T-helper 2 cell treated with Interferon-gamma antibody and Interleukin-4, amounts not matched to agents 5 μg/mL and 100 μg/mL, for 36 hours (primary cell): Measurements from ENCODE around the gene FNDC1.

ENCODE experiments used
- DNase-seq: peaks from one replicate; pipeline ENCODE4 v3.0.0; 2021; ENCODE audit warnings: low spot score
- H3K27ac Mint-ChIP-seq: one replicate; pipeline ENCODE4 v1.8.0; 2021; ENCODE audit warnings: mild to moderate bottlenecking, mixed read lengths
- H3K27me3 Mint-ChIP-seq: one replicate; pipeline ENCODE4 v1.8.0; 2021; ENCODE audit warnings: low read depth, mixed read lengths
- H3K36me3 Mint-ChIP-seq: one replicate; pipeline ENCODE4 v1.8.0; 2021; ENCODE audit warnings: low read depth, mixed read lengths
- H3K4me1 Mint-ChIP-seq: one replicate; pipeline ENCODE4 v1.8.0; 2021; ENCODE audit warnings: low read depth, mixed read lengths
- H3K4me3 Mint-ChIP-seq: one replicate; pipeline ENCODE4 v1.8.0; 2022; ENCODE audit warnings: mild to moderate bottlenecking, moderate library complexity, mixed read lengths
- H3K9me3 Mint-ChIP-seq: one replicate; pipeline ENCODE4 v1.8.0; 2021; ENCODE audit warnings: mixed read lengths

FNDC1 gene

DNA sequence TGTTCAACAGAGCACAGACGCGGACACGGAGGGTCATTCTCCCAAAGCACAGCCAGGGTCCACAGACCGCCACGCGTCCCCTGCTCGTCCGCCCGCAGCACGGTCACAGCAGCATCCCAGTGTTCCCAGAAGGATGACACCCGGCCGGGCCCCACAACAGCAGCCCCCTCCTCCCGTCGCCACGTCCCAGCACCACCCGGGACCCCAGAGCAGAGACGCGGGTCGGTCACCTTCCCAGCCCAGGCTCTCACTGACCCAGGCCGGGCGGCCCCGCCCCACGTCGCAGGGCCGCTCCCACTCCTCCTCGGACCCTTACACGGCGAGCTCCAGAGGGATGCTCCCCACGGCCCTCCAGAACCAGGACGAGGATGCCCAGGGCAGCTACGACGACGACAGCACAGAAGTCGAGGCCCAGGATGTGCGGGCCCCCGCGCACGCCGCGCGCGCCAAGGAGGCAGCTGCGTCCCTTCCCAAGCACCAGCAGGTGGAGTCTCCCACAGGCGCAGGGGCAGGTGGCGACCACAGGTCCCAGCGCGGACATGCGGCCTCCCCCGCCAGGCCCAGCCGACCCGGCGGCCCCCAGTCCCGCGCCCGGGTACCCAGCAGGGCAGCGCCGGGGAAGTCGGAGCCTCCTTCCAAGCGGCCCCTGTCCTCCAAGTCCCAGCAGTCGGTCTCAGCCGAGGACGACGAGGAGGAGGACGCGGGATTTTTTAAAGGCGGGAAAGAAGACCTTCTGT is 64.3 kb downstream of the FNDC1 start:
- Mint-ChIP-seq H3K36me3 (no peaks in the 10 kb centered on the region), H3K27me3 (peaks cover 35% of the 10 kb centered on the region), H3K4me3 (no peak overlapping the region), H3K9me3 (no peaks in the 10 kb centered on the region), H3K4me1 (no peaks in the 10 kb centered on the region), H3K27ac (no peak overlapping the region)
- DNase-seq: no peak

DNA sequence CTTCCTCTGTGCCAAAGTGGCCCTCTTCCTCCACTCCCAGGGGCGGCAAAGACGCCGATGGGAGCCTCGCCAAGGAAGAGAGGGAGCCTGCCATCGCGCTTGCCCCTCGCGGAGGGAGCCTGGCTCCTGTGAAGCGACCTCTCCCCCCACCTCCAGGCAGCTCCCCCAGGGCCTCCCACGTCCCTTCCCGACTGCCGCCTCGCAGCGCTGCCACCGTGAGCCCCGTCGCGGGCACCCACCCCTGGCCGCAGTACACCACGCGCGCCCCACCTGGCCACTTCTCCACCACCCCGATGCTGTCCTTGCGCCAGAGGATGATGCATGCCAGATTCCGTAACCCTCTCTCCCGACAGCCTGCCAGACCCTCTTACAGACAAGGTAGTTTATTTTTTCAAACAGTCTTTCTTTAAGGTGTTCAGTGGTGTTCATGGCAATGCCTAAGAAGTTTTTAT is 64.9 kb downstream of the FNDC1 start:
- peaks cover 35% of the 10 kb centered on the region for H3K27me3 Mint-ChIP-seq
- no peaks in the 10 kb centered on the region for H3K4me1 Mint-ChIP-seq
- H3K36me3 Mint-ChIP-seq: no peaks in the 10 kb centered on the region
- no peak for DNase-seq
- H3K27ac Mint-ChIP-seq: no peak overlapping the region
- no peaks in the 10 kb centered on the region for H3K9me3 Mint-ChIP-seq
- no peak overlapping the region for H3K4me3 Mint-ChIP-seq

DNA sequence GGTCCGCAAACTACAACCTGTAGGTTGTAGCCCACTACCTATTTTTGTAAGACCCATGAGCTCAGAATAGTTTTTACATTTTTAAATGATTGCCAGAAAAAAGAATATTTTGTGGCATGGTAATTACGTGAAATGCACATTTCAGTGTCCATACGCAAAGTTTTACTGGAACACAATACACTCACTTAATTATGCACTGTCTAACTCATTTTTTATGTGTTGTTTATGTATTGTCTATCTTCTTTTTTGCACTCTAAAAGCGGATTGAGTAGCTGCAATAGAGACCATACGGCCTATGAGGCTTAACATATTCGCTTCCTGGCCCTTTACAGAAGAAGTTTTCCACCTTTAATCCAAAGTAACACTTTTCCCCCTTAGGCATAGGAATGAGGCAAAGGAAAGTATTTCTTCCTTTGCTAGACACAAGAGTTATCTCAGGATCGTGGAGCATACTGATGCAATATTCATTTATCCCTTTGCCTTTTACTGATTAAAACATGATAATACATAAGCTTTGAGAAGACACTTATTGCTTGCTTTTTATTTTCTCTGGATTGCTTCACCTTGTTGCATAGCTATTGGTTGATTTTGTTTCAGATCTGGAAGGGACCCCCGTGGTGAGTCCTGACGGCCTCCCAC is 69.8 kb downstream of the FNDC1 start:
- no peaks in the 10 kb centered on the region for H3K4me1 Mint-ChIP-seq
- H3K9me3 Mint-ChIP-seq: no peaks in the 10 kb centered on the region
- H3K27ac Mint-ChIP-seq: no peak overlapping the region
- no peak overlapping the region for H3K4me3 Mint-ChIP-seq
- H3K27me3 Mint-ChIP-seq: peaks cover 24% of the 10 kb centered on the region
- no peaks in the 10 kb centered on the region for H3K36me3 Mint-ChIP-seq
- no peak for DNase-seq

DNA sequence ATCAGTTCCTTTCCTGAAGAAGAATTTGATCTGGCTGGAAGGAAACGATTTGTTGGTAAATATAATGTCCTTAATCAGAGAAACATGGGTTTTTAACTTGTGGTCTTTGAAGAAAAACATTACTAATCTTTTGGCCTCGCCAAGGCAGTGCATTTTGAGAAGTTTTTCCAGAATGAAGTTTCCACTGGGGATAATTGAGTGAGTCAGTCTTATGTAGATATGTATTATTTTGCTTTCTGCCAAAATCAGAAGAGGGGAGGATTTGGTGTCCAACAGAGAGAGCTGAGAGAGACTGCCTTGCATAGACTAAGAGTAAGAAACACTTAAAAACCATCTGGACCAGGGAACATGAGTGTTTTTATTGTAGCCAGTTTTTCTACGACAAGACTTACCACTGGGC is 79.9 kb downstream of the FNDC1 start:
- no peak for DNase-seq
- Mint-ChIP-seq H3K4me3 (no peak overlapping the region), H3K27me3 (peaks cover 2% of the 10 kb centered on the region), H3K4me1 (peaks cover 4% of the 10 kb centered on the region), H3K9me3 (no peaks in the 10 kb centered on the region), H3K36me3 (no peaks in the 10 kb centered on the region), H3K27ac (no peak overlapping the region)

DNA sequence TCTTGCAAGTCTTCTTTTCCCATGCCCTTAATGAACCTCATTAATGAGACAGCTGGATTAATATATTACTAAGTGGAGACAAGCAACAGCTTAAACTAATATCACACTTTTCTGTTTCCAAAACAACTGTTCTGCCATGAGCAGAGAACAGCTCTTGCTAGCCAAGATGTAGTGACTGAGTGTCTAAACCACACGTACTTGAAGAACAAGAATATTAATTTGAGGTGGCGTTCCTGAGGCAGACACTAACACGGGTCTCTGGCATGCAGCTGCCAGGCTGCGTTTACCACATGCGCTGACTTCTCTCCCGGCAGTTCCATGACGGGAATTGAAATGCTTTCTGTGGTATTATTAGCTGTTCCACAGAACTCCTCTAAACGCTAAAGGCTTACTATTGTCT is 80.6 kb downstream of the FNDC1 start:
- Mint-ChIP-seq H3K27me3 (peaks cover 1% of the 10 kb centered on the region), H3K4me3 (no peak overlapping the region), H3K4me1 (peaks cover 5% of the 10 kb centered on the region), H3K27ac (no peak overlapping the region), H3K36me3 (no peaks in the 10 kb centered on the region), H3K9me3 (no peaks in the 10 kb centered on the region)
- DNase-seq: no peak

DNA sequence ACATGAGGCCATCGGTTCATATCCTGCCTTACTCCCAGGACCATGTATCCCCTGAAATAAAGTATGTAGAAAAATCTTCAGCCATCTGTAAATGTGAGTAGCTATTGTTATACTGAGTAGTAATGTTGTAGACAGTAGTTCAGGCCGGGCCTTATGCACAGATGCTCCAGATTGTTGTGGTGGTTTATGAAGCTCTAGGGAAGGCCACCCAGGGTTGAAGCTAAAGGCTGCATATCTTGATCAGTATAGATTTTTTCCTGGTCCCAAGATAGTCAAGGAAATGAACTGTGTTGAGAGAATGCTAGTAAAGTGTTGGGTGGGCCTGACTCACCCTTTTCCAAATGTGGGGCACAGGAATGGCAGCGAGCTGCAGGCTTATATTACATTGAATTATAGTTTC is 81.4 kb downstream of the FNDC1 start:
- H3K4me1 Mint-ChIP-seq: peaks cover 5% of the 10 kb centered on the region
- DNase-seq: no peak
- no peaks in the 10 kb centered on the region for H3K27me3 Mint-ChIP-seq
- no peaks in the 10 kb centered on the region for H3K36me3 Mint-ChIP-seq
- no peaks in the 10 kb centered on the region for H3K9me3 Mint-ChIP-seq
- no peak overlapping the region for H3K4me3 Mint-ChIP-seq
- H3K27ac Mint-ChIP-seq: no peak overlapping the region

DNA sequence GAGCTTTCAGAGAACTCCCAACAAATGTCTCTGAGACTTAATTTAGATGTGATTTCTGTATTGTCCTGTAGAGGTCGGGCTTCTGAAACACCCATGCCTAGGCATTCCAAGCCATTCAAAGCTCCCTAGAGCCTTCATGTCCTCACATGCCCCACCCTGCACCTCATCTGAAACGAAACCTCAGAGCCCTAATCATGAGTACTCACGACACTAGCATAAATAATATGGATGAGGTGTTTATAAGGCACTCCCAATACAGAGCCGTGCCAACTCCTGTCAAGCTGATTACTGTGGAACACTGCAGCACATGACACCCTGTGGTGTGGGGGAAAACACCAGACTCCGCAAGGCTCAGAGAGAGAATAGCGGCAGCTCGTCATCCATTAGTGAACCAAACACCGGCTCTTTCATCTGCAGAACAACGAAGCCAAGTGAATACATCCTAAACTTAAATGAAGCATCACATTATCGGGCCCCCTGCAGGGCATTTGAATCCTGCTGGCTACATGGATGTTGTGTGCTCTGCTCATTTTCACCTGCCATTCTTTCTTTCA is 83.8 kb downstream of the FNDC1 start:
- H3K4me3 Mint-ChIP-seq: no peak overlapping the region
- no peaks in the 10 kb centered on the region for H3K36me3 Mint-ChIP-seq
- H3K4me1 Mint-ChIP-seq: peaks cover 5% of the 10 kb centered on the region
- H3K27ac Mint-ChIP-seq: no peak overlapping the region
- H3K9me3 Mint-ChIP-seq: no peaks in the 10 kb centered on the region
- DNase-seq: no peak
- H3K27me3 Mint-ChIP-seq: no peaks in the 10 kb centered on the region

DNA sequence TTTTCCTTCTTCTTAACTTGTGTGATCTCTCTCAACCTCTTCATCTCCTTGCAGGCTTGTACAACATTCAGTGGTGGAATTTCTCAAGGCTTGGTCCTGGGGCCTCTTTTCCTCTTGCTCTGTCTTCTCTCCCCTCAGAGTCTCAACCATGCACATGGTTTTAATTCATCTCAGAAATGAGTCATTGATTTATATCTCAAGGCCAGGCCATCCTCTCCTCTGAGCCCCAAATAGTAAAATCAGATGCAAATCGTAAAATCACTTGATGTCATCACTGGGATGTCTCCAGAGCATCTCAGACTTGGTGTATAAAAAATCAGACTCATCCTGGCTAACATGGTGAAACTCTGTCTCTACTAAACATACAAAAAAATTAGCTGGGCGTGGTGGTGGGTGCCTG is 85.0 kb downstream of the FNDC1 start:
- Mint-ChIP-seq H3K9me3 (no peaks in the 10 kb centered on the region), H3K4me1 (peaks cover 5% of the 10 kb centered on the region), H3K4me3 (no peak overlapping the region), H3K36me3 (no peaks in the 10 kb centered on the region), H3K27ac (no peak overlapping the region), H3K27me3 (no peaks in the 10 kb centered on the region)
- no peak for DNase-seq

DNA sequence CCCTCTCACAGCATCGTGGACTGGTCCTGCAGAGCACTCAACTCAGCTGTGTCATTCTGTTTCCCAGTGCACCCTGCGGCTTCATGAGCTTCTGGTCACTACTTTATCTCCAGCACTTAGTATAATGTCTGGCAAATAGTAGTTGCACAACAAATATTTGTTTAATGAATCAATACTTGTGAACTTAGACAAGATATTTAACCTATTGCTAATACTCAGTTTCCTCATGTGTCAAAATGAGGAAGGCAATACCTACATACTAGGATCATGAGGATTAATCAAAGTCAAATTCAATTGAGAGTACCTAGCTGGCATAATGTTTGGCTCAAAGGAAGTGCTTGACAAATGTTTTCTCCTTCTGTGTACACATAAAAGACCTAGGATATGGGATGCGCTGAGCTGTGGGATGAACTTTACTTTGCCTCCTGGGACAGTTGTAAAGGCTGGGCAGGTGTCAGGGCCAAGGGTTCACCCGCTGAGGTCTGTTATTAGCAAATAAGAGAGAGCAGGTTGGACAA is 86.3 kb downstream of the FNDC1 start:
- Mint-ChIP-seq H3K36me3 (no peaks in the 10 kb centered on the region), H3K4me3 (no peak overlapping the region), H3K27me3 (no peaks in the 10 kb centered on the region), H3K9me3 (no peaks in the 10 kb centered on the region), H3K27ac (no peak overlapping the region), H3K4me1 (peaks cover 5% of the 10 kb centered on the region)
- no peak for DNase-seq

DNA sequence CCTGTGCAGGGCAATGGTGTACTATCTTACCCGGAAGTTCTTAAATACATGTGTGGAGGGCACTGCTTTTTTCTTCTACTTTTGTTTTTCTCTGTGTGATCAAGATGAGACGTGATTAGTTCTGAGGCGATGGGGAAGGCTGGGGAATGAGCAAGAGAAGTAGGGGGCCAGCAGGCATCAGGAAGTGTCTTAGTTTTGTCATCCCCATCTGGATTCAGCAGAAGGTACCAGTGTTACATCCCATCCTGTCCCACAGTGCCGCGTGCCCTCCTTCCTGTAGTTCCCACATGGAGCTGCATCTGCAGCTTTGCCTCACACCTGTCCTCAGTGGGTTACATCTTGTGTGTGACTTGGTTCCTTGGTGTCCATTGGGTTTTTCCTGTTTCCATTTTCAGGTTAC is 86.9 kb downstream of the FNDC1 start:
- no peak overlapping the region for H3K4me3 Mint-ChIP-seq
- H3K27me3 Mint-ChIP-seq: no peaks in the 10 kb centered on the region
- no peaks in the 10 kb centered on the region for H3K36me3 Mint-ChIP-seq
- DNase-seq: no peak
- no peak overlapping the region for H3K27ac Mint-ChIP-seq
- H3K9me3 Mint-ChIP-seq: no peaks in the 10 kb centered on the region
- peaks cover 5% of the 10 kb centered on the region for H3K4me1 Mint-ChIP-seq

DNA sequence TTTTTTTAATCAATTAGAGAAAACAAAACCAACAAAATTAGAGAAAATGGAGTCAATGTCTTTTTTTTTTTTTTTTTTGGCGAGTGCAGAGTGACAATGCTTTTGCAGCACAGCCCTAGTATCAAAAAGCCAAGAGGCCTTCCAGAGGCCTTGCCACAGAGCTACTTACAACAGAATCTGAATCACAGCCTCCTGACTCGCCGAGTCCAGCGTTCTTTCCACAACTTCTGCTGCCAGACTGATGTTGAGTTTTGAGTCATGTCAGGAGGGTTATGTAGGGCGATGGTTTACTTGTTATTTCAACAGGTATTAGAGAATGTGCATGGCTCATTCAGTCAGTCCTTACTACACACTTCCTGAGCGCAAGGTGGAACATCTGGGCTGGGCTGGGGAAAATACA is 88.6 kb downstream of the FNDC1 start:
- no peak overlapping the region for H3K27ac Mint-ChIP-seq
- no peak overlapping the region for H3K4me3 Mint-ChIP-seq
- H3K4me1 Mint-ChIP-seq: peaks cover 5% of the 10 kb centered on the region
- DNase-seq: no peak
- H3K27me3 Mint-ChIP-seq: no peaks in the 10 kb centered on the region
- no peaks in the 10 kb centered on the region for H3K9me3 Mint-ChIP-seq
- H3K36me3 Mint-ChIP-seq: no peaks in the 10 kb centered on the region

DNA sequence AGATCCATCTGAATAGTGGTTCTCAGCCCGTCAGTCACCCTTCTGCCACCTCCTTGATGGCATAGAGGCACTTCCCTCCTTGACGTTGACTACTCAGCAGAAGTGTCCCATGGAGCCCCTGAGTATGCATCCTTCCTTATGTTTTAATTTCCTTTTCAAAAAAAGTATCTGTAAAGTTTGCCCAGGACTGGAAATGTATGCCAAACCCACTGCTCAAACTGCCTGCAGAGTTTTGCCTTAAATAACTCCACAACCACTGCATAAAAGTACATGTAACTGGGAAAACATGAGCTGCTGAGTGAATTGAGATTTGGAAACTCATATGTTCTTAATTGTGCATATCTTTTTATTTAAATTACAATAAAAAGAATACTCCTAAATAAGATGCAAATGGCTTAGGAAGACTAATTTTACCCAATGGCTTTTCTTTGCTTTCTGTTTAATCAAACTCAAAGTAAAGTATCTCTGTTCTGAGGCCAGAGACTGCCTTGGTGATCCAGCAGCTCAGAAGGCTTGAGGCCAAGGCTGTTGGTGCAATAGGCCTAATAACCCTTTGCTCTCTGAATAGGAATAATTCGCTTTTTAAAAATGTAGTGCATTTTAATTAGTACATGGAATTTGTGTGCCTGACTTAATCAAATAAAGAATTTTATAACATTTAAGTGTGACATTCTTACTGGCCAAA is 90.4 kb downstream of the FNDC1 start:
- no peaks in the 10 kb centered on the region for H3K9me3 Mint-ChIP-seq
- H3K27ac Mint-ChIP-seq: no peak overlapping the region
- no peaks in the 10 kb centered on the region for H3K27me3 Mint-ChIP-seq

DNA sequence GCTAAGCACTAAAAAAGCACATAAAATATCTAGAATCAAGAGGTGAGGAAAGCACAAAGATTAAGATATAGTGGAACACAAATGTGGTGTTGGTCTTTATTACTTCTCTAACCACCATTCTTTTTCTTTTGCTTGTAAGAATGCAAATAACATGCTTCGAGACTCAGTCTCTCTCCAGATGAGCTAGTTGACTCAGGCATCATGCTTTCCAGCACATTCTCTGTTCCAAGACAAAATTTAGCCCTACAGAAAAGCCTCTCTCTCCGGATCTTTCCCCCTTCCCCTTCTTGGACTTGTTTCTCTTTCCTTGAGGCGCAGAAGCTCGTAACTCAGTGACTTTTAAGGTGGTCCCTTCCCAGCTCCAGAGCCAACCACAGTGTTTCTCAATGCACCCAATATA is 91.0 kb downstream of the FNDC1 start:
- no peak for DNase-seq
- Mint-ChIP-seq H3K27me3 (no peaks in the 10 kb centered on the region), H3K4me3 (no peak overlapping the region), H3K9me3 (no peaks in the 10 kb centered on the region), H3K27ac (no peak overlapping the region), H3K4me1 (no peaks in the 10 kb centered on the region), H3K36me3 (no peaks in the 10 kb centered on the region)

More for the DNA sequence above, 90.4 kb downstream of the FNDC1 start:
- no peak for DNase-seq
- H3K36me3 Mint-ChIP-seq: no peaks in the 10 kb centered on the region
- no peak overlapping the region for H3K4me3 Mint-ChIP-seq
- no peaks in the 10 kb centered on the region for H3K4me1 Mint-ChIP-seq

DNA sequence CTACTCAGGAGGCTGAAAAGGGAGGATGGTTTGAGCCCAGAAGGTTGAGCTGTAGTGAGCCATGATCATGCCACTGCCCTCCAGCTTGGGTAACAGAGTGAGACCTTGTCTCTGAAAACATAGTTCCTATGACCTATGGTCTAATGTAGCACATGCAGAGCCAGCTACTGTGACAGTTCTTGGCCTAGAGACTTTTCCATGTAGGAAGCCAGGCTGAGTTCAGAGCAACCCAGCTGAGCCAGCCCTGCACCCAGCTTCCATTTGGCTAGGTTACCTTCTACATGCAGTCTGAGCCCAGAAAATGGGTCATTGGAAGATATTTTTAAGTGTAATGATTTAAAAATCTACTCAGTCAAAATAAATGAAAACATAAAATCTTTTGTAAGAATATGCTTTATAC is 92.8 kb downstream of the FNDC1 start:
- no peak overlapping the region for H3K4me3 Mint-ChIP-seq
- H3K27me3 Mint-ChIP-seq: no peaks in the 10 kb centered on the region

More for the DNA sequence above, 92.8 kb downstream of the FNDC1 start:
- no peaks in the 10 kb centered on the region for H3K4me1 Mint-ChIP-seq
- no peaks in the 10 kb centered on the region for H3K9me3 Mint-ChIP-seq
- H3K36me3 Mint-ChIP-seq: no peaks in the 10 kb centered on the region
- no peak overlapping the region for H3K27ac Mint-ChIP-seq
- DNase-seq: no peak
